NB4 (cell line): ENCODE measurements around the gene BRME1.

Experiments used
- DNase-seq: peaks from one replicate; pipeline ENCODE4 v3.0.0; 2010; ENCODE audit warnings: low read depth
- H3K4me3 ChIP-seq: one replicate; pipeline ENCODE4 v1.5.1; 2011; ENCODE audit warnings: mild to moderate bottlenecking, low read depth, low read length, moderate library complexity
- MYC ChIP-seq: IDR thresholded peaks from 2 replicates; pipeline ENCODE4 v1.6.1; 2011; ENCODE audit warnings: low read depth, low read length
- POLR2A ChIP-seq: IDR thresholded peaks from 2 replicates; pipeline ENCODE4 v1.6.1; 2011; ENCODE audit warnings: mild to moderate bottlenecking; ENCODE audit not compliant: insufficient read length; ENCODE audit errors: extremely low read depth
- TF ChIP-seq, protein P1 (sequence below): IDR thresholded peaks from 2 replicates; pipeline ENCODE4 v1.6.1; 2011; ENCODE audit warnings: low read depth, low read length
- TF ChIP-seq, protein P2 (sequence below): IDR thresholded peaks from one replicate; pipeline ENCODE4 v1.5.1; 2012; ENCODE audit warnings: low read depth, low read length

BRME1 gene

DNA sequence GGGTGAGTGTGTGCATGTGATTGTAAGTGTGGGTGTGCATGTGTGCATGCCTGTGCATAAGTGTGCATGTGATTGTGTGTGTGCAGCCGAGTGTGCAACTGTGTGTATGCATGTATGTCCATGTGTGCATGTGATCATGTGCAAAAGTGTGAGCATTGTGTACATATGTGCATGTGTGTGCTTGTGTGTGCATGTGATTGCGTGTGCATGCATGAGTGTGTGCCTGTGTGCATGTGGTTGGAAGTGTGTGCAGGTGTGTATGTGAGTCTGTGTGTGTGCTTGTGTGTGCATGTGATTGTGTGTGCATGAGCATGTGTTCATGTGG, 28.8 kb upstream of the BRME1 start:
- DNase-seq: no peak
- H3K4me3 ChIP-seq: no peak overlapping the region
- no peak for TF ChIP-seq POLR2A
- TF ChIP-seq, protein P1, sequence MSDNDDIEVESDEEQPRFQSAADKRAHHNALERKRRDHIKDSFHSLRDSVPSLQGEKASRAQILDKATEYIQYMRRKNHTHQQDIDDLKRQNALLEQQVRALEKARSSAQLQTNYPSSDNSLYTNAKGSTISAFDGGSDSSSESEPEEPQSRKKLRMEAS: 0 out of 2 replicates have a peak, but pooled peaks have one; percentile 21
- TF ChIP-seq MYC: no peak
- TF ChIP-seq, protein P2, sequence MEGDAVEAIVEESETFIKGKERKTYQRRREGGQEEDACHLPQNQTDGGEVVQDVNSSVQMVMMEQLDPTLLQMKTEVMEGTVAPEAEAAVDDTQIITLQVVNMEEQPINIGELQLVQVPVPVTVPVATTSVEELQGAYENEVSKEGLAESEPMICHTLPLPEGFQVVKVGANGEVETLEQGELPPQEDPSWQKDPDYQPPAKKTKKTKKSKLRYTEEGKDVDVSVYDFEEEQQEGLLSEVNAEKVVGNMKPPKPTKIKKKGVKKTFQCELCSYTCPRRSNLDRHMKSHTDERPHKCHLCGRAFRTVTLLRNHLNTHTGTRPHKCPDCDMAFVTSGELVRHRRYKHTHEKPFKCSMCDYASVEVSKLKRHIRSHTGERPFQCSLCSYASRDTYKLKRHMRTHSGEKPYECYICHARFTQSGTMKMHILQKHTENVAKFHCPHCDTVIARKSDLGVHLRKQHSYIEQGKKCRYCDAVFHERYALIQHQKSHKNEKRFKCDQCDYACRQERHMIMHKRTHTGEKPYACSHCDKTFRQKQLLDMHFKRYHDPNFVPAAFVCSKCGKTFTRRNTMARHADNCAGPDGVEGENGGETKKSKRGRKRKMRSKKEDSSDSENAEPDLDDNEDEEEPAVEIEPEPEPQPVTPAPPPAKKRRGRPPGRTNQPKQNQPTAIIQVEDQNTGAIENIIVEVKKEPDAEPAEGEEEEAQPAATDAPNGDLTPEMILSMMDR: no peak

DNA sequence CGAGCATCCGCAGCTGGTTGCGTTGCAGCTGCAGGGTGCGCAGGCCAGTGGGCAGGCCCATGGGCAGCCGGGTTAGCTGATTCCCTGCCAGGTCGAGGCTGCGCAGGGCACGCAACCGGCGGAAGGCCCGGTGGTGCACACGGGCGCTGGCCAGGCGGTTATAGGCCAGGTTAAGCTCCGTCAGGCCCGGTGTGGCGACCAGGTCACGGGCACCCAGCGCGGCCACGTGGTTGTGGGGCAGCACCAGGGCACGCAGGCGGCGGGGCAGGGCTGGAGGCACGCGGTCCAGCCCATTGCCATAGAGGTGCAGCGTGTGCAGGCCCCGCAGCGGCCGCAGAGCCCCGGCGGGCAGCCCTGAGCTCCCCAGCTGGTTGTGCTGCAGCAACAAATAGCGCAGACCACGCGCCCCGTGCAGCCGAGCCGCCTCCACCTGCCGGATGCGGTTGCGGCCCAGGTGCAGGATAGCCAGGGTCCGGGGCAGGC, 27.0 kb upstream of the BRME1 start:
- DNase-seq: no peak

DNA sequence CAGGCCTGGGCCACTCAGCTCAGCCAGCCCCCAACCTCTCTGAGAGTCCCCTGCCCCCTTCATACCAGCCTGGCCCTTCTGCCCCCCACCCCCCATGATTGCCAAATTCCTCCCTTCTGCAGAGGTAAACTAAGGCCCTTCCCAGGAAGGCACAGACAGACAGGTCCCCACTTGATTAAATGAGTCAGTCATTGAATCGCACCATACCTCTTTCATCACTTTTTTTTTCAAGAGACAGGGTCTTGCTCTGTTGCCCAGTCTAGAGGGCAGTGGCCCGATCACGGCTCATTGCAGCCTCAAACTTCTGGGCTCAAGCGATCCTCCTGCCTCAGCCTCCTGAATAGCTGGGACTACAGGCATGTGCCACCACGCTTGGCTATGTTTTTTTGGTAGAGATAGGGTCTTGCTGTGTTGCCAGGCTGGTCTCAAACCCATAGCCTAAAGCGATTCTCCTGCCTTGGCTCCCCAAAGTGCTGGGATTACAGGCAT, 26.3 kb upstream of the BRME1 start:
- no peak for TF ChIP-seq MYC
- TF ChIP-seq, protein P1: no peak
- TF ChIP-seq POLR2A: no peak
- TF ChIP-seq, protein P2: no peak
- no peak overlapping the region for H3K4me3 ChIP-seq
- no peak for DNase-seq

More for the DNA sequence above, 27.0 kb upstream of the BRME1 start:
- no peak for TF ChIP-seq POLR2A
- TF ChIP-seq, protein P2: no peak
- no peak overlapping the region for H3K4me3 ChIP-seq

DNA sequence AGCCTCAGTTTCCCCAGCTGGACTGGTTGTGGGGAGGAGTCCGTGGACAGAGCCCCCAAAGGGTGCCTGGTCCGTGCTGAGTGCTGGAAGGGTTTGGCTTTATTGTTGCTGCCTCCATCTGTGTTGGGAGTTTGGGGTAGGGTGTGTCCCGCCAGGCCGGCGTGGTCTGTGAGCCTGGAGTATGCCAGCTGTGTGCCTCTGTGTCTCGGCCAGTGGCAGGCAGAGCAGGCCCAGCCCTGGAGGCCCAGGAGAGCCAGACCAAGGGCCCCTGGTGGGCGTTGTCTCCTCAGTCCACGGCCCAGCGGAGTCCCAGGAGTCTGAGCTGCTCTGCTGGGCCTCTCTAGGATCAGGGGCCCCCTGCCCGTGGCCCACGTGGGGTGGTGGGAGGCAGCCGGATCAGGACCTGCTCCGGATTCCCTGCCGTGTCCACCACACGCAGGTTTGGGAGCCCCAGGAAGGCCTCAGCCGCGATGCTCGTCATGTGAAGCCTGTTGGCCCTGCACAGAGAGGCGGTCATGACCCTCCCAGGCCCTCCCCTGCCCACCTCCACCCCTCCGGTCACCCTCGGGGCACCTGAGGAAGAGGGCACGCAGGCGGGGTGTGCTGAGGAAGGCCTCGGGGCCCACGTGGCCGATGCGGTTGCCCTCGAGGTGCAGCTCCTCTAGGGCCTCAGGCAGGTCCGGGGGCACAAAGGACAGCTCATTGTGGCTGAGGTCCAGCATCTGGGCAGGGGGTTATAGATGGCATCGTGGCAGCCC, 25.7 kb upstream of the BRME1 start:
- TF ChIP-seq, protein P1: no peak
- TF ChIP-seq MYC: no peak
- TF ChIP-seq POLR2A: no peak
- TF ChIP-seq, protein P2: no peak
- H3K4me3 ChIP-seq: no peak overlapping the region
- DNase-seq: no peak

DNA sequence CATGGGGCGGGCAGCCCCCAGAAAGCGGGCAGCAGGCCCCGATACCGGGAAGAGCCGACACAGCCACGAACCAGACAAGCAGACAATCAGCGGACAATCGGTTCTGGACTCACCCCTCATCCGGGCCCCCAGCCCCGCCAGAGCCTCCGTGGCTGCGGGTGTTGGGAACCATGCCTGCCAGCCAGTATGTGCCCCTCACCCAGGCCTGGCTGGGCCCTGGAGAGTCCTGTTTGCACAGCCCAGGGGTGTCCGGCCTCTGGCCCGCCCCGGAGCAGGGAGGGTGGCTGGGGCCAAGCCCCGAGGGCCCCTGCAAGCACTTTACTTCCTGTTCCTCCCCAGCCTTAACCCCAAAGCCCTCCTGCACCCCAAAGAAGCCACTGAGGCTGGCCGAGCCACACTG, 24.5 kb upstream of the BRME1 start:
- no peak for DNase-seq
- no peak overlapping the region for H3K4me3 ChIP-seq
- no peak for TF ChIP-seq MYC
- TF ChIP-seq, protein P1: no peak
- TF ChIP-seq, protein P2: no peak
- TF ChIP-seq POLR2A: no peak

DNA sequence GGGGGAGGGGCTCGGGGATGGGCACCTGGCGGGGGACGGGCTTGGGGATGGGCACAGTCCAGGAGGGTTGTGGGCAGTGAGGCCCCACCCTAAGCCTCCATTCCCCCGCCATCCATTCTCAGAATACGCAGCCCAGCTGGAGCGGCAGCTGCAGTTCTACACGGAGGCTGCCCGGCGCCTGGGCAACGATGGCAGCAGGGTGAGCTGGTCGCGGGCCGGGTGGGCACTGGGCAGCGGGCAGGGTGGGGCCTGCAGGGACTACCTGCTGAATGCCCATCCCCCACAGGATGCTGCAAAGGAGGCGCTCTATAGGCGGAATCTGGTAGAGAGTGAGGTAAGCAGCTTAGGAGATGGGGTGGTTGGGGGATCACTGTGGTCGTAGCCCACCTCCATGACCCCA, 24.0 kb upstream of the BRME1 start:
- no peak for DNase-seq
- no peak for TF ChIP-seq MYC

More for the DNA sequence above, 24.0 kb upstream of the BRME1 start:
- H3K4me3 ChIP-seq: no peak overlapping the region
